Prostate gland (tissue), 2 donors: Measurements from ENCODE around the gene CYCS.

ENCODE experiments used
- CTCF ChIP-seq, 4 experiments: fragments of 200-600 bp in 2 of 4; fragments of 450-650 bp in 2 of 4; sonication (generic) in 2 of 4; IDR thresholded peaks; 1 replicate in 3 of 4; 2 replicates in 1 of 4; pipeline ENCODE4 v1.5.1; 2016 to 2019; ENCODE audit warnings: antibody characterized with exemption in 4 of 4, mild to moderate bottlenecking in 2 of 4, moderate library complexity in 2 of 4
- POLR2AphosphoS5 ChIP-seq: sonication (generic); formaldehyde crosslinking; IDR thresholded peaks from one replicate; pipeline ENCODE4 v1.6.1; 2017; ENCODE audit warnings: antibody characterized with exemption

GRCh38 chr7:25132430-25132829, 7.4 kb upstream of the CYCS start:
- TF ChIP-seq POLR2AphosphoS5, result no peak
- TF ChIP-seq CTCF (IDR thresholded peaks at IDR 0.05), result no peak
